Stimulated activated CD8-positive, alpha-beta memory T cell treated with anti-CD3 and anti-CD28 coated beads, Interleukin-15, amount 100 ng/mL, for 48 hours (primary cell): Measurements from ENCODE around the gene HAUS6.
"Not testable (repeated sequence)": the region's sequence is repeated elsewhere in the genome, so short reads cannot be mapped to it uniquely, and the experiment has no call there.

Source experiments
- DNase-seq, 2 donors: peaks; one replicate each; pipeline ENCODE4 v3.0.0-alpha.2; 2020; ENCODE audit warnings: low read depth in 2 of 2

Gene HAUS6

DNA sequence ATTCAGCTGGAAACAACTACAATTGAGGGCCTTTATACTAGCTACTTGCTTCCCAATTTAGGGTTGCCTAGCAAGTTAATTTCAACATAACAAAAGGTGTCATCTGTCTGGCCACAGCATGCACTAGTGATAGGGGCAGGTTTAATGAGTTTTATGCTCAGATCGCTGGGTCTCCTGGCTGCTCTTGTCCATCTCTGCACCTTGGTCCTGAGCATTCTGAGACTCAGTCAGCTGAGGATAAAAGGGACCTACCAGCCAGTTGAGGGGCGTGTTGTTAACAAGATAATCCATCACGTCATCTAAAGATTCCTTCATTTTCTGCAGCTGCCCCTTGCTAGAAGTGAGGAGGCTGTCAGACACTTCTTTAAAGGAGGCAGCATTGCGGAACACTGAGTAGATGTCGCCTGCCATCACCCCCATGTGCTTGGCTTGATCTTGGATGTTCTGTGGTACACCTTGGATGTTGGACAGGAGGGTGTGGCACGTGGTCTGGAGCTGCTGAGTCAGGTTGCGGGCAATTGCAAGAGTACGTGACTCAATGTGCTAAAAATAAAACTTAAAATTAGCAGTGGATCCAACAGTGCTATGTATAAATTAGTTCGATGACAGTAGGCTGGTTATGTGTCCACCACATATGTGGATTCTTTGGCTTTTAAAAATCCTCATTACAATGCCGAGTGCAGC is 13.5 kb upstream of the HAUS6 start:
- DNase-seq: no peak

- no peak for DNase-seq
Observed at GRCh38 chr9:19114680-19115270, 12.1 kb upstream of the HAUS6 start.

DNA sequence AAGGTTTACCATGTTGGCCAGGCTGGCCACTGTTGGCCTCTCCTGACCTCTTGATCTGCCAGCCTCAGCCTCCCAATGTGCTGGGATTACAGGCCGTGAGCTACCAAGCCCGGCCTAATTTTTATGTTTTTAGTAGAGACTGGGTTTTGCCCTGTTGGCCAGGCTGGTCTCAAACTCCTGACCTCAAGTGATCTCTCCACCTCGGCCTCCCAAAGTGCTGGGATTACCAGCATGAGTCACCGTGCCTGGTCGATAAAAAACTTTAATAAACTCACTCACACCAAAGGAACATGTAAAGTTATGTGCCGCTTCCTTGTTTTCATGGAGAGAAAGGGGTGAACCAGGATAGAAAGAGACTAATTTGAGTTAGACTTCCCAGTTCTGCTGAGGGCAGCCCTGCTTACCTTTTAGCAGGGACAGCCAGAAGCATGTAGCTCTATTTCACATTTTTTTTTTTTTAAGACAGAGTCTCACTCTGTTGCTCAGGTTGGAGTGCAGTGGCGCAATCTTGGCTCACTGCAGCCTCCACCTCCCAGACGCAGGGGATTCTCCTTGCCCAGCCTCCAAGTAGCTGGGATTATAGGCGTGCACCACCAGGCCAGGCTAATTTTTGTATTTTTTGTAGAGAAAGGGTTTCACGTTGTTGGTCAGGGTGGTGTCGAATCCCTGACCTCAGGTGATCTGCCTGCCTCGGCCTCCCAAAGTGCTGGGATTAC is 11.4 kb upstream of the HAUS6 start:
- DNase-seq: no peak

- not testable (repeated sequence) for DNase-seq
Observed at GRCh38 chr9:19113064-19113611, 10.4 kb upstream of the HAUS6 start.

DNA sequence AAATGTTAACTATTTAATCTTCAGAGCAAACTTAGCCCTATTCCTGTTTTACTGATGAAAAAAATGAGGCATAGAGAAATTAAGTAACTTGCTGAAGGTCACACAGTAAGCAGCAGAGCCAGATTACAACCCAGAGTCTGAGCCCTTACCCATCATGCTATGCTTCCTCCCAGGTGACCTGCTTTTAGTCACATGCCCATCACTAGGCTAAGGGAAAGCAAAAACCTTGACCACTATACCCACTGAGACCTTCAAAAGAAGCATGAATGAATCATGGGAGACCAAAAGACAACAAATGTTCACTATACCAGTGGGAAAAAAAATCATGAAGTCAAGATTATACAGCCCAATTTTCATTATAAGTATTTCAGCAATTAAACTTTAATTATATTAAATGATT is 5.3 kb upstream of the HAUS6 start:
- no peak for DNase-seq

GRCh38 chr9:19104515-19105282 is 2.0 kb upstream of the HAUS6 start:
- DNase-seq: no peak

DNA sequence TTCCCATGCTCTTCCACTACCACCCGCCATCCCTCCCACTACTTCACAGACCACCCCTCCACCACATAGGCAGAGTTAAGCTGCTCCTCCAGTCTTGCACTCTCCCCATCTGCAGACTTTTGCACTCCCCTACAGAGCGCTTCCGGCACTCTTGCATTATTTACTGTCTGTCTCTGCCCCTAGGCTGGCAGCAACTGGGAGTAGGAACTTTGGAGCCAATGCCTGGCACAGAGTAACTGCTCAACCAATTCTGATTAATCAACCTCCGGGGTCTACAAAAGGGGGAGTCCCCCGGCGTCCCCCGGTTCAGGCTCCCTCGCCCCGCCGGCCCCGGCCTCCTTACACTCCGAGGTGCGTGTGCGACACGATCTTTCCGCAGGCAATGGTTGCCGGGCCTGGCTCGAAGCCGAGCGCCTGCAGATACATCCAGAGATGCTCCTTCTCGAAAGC is 498 bp downstream of the HAUS6 start:
- DNase-seq: peak; percentile 1 to 7

DNA sequence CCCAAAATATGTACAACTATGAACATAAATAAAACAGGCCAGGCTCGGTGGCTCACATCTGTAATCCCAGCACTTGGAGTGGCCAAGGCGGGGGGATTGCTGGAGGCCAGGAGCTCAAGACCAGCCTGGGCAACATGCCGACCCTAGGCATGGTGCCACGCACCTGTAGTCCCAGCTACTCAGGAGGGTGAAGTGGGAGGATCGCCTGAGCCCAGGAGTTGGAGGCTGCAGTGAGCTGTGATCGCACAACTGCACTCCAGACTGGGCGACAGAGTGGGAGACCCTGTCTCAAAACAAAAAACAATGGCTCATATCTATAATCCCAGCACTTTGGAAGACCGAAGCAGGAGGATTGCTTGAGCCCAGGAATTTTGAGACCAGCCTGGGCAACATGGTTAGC is 1.5 kb downstream of the HAUS6 start:
- DNase-seq: no peak

DNA sequence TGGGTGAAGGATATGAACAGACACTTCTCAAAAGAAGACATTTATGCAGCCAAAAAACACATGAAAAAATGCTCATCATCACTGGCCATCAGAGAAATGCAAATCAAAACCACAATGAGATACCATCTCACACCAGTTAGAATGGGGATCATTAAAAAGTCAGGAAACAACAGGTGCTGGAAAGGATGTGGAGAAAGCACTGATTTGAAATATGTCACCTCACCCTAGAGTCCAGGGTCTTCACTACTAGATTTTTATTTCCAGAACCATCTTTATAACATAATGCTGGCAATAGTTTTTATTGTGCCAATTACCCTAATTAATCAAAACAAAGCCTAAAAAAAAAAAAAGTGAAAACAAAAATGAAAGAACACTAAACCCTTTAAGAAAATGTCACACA is 5.3 kb downstream of the HAUS6 start:
- not testable (repeated sequence) for DNase-seq

GRCh38 chr9:19087106-19088000 is 15.4 kb downstream of the HAUS6 start:
- no peak for DNase-seq

GRCh38 chr9:19085295-19085694 is 17.4 kb downstream of the HAUS6 start:
- no peak for DNase-seq

DNA sequence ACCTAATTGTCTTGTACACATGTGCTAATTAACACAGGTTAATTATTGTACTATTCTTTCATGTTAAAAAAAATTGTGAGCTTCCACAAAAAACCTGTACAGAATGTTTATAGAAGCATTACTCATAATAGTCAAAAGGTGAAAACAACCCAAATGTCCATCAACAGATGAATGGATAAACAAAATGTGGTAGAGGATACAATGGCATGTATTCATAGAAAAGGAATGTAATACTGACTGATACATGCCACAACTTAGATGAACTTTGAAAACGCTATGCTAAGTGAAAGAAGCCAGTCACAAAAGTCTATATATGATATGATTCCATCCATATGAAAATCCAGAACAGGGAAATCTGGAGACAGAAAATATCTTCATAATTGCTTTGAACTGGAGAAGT is 27.9 kb downstream of the HAUS6 start:
- DNase-seq: no peak

- no peak for DNase-seq
Observed at GRCh38 chr9:19074229-19074628, 28.5 kb downstream of the HAUS6 start.

DNA sequence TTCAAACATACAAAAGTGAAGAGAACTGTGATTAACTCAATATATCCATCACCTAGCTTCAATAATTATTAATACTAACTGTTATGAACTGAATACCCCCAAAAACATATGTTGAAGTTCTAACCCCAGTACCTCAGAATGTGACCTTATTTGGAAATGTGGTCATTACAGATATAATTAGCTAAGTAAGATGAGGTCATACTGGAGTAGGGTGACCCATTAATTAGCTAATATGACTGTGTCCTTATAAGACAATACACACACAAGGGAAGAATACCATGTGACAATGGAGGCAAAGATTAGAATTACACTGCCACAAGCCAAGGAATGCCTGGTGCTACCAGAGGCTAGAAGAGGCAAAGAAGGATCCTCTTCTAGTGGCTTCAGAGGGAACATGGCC is 45.7 kb downstream of the HAUS6 start:
- no peak for DNase-seq

- no peak for DNase-seq
Observed at GRCh38 chr9:19050637-19051591, 51.8 kb downstream of the HAUS6 start.

GRCh38 chr9:19049917-19050636 is 52.6 kb downstream of the HAUS6 start:
- no peak for DNase-seq

DNA sequence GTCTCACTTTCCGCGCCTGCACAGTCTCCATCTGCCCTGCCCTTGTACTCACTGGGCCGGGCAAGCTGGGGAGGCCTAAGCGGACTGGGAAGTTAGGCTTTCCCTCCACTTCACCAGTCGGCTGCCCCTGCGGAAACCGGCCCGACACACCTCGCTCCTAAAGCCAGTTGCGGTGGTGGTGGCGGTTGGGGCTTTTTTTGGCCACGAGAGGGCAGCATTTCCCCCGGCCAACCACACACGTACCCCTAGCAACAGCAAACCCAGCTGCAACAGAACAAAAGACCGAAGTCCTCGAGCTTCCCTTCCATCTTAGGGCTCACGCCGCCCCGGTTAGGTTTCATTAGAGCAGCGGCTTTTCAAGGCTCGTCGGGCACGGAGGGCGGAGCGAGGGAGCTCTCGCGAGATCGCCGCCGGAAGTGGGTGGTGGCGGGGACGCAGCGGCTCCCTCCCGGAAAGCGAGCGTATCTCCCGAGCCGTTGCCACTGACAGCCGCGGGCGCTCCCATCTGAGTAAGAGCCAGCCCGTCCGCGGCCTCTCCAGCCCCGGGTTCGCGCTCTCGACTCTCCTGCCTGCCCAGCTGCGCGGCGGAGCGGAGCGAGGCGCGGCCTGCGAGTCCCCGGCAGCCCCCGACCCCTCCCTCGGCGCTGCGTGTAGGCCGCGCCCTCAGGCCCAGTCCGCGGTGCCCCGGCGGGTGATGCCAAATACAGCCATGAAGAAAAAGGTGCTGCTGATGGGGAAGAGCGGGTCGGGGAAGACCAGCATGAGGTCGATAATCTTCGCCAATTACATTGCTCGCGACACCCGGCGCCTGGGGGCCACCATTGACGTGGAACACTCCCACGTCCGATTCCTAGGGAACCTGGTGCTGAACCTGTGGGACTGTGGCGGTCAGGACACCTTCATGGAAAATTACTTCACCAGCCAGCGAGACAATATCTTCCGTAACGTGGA is 53.5 kb downstream of the HAUS6 start, which contains the start of gene RRAGA:
TSS of gene RRAGA (plus strand) at position 462 of the 951 bp plus-strand sequence. CDS start at position 695, 233 bp downstream.
- peak; percentile 88 to 90 for DNase-seq

GRCh38 chr9:19036611-19037010 is 66.1 kb downstream of the HAUS6 start:
- no peak for DNase-seq
